Pons (tissue), 1 donor: ENCODE measurements around the gene PAPOLA.

Experiments used
- DNase-seq: peaks from one replicate; pipeline ENCODE4 v3.0.0-alpha.2; 2016; ENCODE audit warnings: low spot score

PAPOLA gene

DNA sequence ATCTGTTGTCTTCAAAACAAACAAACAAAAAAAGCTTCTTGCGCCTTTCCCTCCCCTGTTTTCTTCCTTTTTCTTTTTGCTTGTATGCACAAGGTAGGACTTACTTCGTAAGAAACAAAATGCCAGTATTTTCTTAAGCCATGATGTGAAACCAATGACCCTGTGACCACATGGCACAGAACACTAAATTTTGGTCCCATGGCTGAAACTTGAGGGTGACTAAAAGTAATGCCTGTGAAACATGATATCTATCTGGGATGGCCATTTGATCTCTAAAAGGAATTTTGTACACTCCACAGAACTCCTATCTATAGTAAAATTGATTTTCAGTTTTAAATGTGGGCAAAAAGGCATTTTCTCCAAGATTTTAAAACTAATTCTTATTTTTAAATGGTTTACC is 63.6 kb downstream of the PAPOLA start:
- no peak for DNase-seq

DNA sequence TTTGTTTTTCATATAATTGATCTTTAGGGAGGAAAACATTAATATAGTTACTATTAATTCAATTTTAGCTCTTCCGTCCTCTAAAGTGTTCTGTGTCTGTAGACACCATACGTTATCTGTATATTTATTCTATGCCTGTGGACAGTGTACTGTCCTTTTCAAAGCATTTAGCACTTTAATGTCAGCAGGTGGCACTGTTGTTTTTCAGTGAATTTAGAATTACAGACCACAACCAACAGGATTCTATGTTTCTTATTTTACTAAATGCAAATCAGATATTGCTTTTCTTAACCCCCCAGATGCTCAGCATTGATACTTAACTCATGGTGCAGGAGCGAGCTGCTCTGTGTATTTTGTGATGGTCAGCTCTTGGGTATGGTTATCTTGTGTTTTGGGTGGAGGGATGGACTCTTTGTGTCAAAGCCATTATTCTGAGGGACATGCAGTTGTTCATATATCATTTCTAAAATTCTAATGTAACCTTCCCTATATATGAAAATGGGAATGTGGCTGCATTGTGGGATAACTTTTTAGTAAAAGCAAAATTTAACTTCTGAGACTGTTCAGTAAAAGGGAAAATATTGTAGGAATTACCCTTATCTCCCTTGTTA is 65.2 kb downstream of the PAPOLA start:
- DNase-seq, result peak; percentile 59

DNA sequence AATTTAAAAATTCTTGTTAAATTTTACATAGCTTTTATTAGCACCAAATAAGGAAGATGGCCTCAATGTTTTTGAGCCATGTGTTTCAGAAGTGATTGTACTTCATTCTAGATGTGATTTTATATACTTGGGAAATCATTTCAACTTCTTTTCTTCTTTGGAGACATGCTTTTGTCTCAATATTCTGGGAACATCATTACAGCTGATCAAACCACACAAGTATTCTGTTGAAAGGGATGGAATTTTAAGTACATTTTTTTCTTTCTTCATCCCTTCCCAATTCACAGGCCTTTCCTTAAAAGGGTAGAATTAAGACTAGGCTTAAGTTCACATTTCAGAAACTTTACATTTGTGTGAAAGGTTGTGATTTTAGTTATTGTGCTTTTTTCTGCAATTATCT is 66.4 kb downstream of the PAPOLA start:
- DNase-seq, result no peak

DNA sequence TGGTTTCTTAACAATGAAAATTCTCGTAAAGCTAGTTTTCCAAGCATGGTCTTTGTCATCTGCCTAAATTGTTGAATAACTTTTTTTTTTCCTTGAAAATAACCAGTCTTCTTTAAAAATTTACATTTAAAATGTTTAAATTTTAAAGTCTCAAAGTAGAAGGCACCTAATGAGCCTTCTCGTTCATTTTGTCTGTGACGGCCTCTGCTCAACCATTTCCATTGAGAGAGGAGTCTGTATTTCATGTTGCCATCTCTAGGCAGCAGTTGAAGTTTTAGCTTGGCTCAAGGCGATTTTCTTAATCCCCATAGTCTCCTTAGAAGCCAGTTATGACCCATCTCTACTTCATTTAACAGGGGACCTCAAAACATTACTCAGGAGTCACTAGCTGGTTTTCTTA is 69.1 kb downstream of the PAPOLA start:
- no peak for DNase-seq

DNA sequence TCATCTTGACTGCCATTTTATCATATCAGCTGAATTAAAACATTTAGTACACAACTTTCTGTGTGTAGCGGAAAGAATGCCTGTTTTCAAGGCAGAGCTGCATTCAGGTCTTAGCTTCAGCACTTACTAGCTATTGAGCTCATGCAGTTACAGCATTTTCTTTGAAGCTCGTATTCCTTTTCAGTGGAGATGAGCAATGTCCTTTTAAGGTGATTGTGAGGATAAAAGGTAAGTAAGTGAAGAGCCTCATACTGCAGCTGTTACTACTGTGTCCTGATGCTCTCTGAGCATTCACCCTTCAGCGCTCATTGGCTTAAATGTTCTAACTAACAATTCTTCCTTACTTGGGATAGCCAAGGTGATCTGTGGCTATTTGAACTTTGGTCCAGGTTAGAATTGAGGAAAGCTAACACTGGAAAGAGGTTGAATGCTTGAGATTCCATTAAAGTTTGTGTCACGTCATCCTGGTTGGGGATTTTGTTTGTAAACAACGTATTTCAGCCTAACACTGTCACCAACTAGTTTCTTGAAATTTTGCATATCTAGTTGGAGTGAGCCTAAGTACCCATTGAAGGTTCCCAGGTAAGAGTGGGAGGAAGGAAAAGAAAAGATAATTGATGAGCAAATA is 71.4 kb downstream of the PAPOLA start:
- DNase-seq, result no peak

DNA sequence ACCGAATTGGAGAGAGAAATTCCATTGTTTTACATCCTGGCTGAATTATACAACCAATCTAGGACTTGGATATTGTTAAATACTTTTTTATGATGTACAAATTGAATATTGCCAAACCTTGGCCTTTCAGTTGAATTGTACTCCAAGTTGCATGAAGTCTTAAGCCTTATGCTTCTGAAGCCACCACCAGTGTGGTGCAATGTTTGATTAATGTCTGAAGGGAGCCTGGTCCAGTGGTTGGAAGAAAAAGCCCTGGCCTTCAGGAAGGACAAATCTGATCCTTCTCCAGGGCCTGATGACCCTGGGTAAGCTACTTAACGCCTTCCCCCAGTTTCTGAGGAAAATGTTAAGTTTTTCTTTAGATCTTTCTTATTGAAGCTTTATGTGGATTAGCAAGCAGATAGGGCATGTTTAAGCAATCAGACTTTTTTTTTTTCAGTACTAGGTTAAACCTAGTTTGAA is 72.0 kb downstream of the PAPOLA start:
- no peak for DNase-seq

DNA sequence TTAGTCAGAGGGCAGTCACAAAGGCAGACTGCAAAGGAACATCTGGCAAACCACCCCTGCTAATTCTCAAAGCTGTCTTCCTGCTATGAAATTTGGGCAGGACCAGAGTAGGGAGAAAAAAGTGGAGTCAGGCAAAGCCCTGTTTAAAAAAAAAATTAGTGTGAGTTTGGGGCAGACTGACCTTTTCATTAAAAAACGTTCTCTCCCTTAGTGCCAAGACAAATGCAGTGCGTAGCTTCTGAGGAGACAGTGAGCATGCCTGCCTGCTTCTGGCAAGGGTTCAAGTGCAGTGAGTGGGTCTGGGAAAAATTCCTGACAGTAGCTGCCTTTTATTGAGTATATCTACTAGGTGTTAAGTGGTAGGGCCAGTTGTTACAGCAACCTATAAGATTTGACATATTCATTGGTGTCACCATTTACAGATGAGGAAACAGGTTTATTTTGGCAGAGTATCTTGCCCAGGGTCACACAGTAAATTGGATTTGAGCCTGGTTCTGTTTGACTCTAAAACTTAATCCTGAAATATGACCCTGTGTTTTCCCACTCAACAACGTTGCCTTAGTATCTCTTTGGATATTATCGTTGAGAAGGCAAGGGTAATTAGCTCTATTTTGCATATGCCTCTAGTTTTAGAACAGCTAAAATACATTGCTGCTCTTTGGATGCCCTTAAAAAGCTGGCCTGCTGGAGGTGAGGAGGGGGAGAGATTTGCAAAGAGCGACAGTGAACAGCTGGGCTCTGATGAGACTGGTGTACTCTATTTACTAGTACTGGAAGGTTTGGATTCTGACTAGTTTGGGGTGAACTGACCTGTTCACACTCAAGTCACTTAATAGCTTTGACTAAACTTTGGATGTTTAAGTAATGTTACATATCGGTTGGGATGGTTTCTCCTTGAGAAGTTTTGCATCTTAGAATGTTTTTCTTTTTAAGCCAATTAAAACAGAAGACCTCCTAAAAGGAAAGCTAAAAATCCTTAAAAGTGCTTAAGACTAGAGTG is 72.8 kb downstream of the PAPOLA start:
- DNase-seq, result no peak

DNA sequence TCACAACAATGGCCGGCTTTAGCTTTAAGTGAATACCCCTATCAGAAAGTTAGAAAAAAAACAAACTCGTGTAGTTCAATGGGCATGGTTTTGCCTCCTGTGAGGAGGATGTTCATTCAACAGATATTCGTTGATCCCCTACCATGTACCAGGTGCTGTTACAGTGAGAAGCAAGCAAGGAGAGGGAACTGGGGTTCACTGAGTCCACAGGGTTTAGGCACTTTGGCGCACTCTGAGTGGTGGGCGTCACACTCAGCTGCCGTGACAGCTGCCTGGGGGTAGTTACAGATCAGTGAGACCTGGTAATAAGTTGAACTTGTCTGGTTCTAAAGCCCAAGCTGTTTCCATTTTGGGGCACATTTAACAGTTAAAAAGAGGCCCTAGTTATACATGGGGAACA is 74.2 kb downstream of the PAPOLA start:
- DNase-seq, result no peak

DNA sequence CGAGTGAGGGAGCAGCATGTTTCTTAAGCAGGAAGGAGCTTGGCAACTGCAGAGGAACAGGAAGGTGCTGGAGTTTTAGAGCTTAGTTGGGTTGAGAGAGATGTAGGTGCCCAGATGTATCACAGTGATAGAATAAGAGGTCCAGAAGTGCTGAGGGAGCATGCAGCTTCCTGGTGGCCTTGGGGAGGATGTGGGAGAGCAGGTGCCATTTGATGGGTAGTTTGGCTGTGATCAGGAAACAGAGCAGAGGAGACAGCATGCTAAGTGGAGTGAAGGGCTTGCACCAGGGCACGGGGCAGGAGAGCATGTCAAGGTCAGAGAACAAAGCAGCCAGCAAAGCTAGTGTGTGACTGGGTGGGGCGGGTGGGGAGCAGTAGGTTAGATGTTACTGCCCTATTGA is 74.8 kb downstream of the PAPOLA start:
- no peak for DNase-seq

DNA sequence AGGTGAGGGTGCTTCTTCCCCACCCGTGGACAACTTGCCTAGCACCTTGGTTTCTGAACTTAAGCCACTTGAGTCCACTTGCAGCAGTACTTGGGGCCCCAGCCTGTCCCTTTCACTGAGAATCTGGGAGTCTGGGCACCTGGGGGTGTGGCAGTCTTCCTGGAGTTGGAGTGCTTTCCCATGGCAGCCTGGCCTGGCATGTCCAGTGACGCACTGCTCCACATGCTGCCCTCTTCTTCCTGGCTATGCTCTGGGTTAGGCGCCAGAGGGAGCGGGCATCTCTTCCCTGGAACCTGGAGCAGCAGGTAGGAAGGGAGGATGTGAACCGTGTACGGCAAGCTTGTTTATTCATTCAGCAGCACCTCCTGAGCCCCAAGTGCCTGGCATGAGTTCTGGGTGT is 76.4 kb downstream of the PAPOLA start:
- DNase-seq, result no peak

DNA sequence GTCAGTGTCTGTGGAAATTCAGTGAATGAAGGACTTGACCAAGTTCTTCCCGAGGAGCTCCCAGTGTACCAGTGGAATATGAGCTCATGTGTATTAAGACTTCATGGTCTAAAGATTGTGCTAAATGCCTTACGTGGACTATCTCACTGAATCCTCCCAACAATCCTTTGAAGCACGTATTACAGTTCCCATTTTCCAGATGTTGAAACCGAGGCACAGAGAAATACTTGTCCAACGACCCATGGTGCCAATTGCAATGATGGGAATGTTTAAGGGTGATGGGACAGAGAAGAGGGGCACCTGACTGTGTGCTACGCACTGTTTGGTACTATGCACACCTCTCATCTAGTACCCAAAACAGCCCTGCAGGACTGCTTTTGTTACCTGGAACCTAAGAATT is 77.2 kb downstream of the PAPOLA start:
- DNase-seq, result no peak

DNA sequence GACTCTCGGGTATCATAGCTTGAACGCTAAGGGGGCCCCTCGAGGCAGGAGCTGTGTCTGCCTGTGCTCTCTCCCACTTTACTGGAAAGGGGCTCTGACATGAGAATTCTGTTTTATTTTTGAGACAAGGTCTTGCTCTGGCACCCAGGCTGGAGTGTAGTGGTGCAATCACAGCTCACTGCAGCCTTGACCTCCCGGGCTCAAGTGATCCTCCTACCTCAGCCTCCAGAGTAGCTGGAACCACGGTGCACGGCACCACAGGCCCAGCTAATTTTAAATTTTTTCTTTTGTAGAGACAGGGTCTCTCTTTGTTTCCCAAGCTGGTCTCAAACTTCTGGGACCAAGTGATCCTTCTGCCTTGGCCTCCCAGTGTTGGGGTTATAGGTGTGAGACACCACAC is 77.7 kb downstream of the PAPOLA start:
- no peak for DNase-seq

DNA sequence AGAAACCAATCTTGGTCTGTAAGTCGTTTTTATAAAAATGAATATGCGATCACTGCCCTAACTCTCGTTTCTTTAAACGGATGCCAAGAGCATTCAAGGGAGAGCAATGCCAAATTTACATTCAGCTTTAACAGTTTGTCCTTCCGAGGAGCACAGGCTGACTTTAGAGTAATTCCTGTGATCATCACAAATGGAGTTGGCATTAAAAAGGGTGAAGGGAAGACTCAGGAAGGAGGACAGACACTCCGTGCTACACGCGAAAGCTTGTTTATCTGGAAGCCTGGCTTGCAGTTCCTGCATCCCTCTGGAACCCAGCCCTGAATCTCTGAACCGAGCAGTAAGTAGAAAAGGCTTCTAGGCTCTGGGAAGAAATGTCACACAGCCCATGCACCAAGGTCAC is 78.4 kb downstream of the PAPOLA start:
- no peak for DNase-seq

DNA sequence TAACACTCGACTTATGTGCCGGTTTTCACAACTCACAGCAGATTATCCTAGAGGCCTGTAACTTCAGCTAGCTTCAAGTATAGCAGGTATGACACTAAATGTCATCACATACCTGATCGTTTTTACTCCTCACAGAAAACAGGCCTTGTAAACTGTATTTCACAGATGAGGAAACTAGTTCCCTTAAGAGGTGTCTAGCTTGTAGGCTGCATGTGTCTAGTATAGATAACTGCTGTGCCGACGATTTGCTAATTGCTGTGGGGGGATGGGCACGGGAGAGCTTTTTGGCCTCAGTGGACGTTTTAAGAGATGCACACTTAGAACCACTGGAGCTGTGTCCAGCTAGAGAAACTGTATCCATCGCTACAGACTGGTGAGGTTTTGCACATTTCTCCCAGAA is 78.8 kb downstream of the PAPOLA start:
- DNase-seq, result no peak

DNA sequence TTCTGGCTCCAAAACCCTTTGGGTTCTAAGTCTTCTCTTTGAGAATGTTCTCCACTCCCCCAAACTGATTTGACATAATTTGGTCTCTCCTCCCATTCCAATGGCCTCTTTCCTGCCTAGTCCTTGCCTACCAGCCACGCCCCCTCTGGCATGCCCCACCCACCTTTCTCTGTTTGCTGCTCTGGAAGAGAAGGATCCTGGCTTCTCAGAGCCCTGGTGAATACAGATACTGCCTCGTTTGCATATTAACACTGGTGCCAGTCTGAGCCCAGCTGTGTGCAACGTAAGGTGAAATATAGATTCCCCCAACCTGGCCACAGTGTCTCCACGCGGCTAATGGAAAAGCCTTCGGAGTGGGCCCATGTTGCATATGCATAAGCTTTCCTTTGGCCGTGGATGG is 79.7 kb downstream of the PAPOLA start:
- DNase-seq, result no peak

DNA sequence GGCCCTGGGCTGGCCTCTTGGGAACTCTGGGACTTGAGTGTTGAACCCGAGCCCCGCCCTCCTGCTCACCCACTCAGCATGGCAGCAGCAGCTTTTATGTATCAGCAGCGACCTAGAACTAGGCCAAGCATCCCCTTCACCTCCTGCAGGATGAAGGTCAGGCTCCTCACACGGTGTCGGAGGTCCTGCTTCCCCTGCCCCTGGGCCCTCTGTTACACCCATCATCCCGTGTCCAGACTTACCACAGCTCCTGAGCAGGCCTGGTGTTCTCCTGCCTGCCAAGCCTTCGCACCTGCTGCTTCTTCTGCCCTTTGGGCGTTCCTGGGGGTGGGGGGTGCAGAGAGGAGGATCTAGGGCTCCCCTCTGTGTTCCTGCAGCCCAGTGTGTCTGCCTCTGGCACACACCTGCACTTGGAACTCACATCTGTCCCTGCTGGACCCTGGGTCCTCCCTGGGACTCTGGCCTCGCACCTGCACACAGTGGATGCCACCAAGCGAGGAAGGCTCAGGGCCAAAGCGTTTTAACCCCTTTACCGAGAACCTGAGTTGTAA is 80.3 kb downstream of the PAPOLA start:
- DNase-seq, result no peak

DNA sequence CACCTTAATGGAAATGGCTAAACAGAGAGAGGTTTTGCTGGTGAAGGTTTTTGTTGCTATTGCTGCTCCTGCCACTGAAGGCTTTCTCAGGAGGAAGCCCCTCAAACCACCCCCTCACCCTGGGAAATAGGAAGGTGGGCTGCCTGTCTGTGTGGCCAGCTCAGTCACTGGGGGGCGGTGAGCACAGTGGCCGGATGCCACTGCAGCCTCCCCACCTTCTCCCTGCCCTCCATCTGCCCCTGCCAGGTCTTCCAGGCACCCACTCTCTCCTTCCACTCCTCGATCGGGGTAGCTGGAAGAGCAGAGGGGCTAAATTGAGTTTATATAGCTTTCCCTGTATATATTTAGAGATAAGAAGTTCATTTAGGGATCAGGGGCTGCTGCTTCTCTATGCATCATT is 80.8 kb downstream of the PAPOLA start:
- no peak for DNase-seq

DNA sequence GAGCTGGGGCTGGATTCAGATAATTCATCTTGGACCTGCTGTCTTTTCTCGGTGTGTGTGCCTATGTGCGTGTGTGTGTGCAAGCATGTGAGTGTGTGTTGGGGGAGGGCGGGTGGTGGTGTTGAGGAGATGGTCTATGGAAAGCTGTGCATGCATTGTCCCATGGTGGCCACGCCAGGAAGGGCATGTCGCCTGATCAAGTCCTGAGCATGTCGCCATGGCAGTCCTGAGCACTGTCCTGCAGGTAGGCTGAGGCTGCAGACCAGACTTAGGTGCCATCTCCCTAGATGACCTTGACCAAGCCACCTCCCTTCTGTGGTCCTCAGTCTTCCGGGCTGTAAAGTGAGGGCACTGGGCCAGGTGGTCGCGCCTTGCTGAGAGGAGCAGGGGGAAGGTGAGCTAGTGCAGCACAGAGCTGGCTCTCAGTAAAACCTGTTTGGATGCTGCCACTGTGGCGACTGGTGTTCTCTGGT is 81.4 kb downstream of the PAPOLA start:
- no peak for DNase-seq

DNA sequence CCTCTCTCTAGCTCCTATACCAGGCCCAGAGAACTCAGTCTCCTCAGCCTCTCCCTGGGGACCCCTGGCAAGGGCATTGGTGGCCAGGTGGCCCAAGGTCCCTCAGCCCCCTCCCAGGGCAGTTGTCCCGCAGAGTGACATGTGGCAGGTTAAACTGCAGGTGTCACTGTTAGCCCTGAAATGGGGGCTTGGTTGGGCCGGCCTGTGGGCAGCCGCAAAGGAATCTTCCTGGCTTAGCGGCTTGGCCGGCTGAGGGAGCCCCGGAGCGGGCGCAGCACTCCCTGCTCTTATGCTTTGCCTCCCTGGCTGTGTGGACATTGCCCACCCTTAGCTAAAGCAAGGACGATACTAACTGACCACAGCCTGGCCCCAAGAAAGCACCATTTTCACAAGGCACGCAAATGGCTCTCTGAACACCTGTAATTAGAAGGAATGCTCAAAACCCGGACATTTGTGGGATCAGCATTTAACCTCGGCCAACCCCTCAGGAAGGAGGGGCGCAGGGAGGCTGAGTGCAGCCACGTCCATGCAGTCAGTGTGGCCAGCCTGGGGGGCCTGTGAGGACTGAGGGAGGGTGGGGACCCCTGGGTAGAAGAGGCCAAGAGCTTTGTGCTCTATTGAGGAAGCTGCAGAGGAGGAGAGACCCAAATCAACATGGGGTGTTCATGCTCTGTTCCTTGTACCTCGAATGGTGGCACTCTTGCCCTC is 82.2 kb downstream of the PAPOLA start:
- no peak for DNase-seq

DNA sequence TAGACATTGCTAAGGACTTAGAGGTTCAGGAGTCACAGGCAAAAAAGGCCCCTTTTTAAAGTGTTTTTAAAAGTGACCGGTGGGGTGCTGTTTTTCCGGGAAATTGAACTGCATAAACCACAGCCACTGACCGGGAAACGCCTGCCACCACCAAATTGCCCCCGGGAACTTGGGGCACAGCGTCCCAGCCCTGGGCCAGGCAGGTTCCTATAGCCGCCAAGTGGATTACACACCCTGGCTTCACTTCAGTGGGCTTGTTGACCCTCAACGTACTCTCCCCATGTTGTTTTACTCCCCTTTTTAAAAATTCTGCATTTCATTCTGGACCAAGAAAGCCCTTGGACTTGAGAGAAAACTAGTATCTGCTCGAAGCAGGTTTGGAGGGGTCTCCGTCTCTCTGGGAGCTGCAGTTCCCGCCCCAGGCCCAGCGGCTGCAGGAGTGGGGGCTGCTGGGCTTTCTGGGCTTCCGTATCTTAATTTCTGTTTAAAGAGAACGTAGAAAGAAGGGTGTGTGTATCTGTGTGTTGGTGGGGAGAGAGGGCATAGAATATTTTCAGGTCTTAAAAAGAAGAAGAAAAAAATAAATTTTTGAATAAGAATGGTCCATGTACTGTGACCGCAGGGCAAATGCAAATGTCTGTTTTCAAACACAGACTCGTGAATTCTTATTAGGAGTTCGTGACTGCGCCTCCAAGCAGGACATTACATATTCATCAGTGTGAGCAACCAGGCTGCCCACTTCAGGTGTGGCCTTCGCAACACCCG is 82.9 kb downstream of the PAPOLA start:
- DNase-seq, result no peak

DNA sequence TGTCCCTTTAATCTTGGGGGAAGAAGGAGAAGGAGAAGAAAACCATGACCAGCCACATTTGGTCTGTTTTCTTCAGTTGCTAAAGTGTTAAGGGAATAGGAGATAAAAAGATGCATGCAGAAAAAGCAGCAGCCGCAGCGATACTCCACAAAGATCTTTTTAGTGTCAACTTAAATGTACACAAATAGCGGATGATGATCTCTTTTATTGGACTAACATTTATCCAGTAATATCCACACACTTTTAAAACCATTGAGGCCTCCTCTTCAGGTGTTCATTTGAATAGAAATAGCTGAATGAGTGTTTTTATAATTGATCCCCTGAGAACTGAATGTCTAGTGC is 83.5 kb downstream of the PAPOLA start:
- no peak for DNase-seq
